ENCODE measurements around the gene RHOJ.
A peak's percentile ranks its signal among the peaks of the same experiment; 100 is the strongest.

Gene RHOJ

DNA sequence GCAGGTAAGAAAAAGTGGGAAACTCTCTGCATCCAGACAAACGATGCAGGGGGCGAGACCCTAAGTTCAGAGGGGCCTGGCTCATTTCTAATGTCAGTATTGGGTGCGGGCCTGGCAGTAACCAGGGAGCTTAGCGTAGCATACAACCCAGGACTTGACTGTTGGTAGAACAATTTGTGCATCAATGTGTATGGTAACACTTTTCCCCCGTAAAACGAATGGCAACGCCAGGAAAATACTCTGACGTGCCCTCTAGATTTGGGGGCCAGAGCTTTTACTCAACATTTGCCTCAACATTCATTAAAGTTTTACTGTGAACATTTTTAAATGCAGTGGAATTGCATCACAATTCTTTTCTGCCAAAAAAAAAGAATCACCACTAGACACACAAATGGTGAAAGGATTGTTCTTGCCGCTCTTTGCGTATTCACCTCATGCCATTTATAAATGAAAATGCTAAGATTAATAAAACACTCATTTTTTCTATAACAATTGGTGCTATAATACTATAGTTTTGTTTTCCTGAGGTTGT, 867 bp downstream of the RHOJ start:
- DNase-seq: peak in 2 of 58 donors; percentile 24 to 39

- no peak for DNase-seq
Measured at GRCh38 chr14:63205866-63206265, 1.6 kb downstream of the RHOJ start.

- no peak for DNase-seq
Measured at GRCh38 chr14:63209160-63209559, 4.9 kb downstream of the RHOJ start.

GRCh38 chr14:63210812-63211211, 6.6 kb downstream of the RHOJ start:
- DNase-seq: no peak

GRCh38 chr14:63212209-63212608, 8.0 kb downstream of the RHOJ start:
- no peak for DNase-seq

- peak in 1 of 58 donors; percentile 1 for DNase-seq
Measured at GRCh38 chr14:63212776-63213500, 8.7 kb downstream of the RHOJ start.

- DNase-seq: peak in 1 of 58 donors; percentile 30
Measured at GRCh38 chr14:63214417-63215196, 10.4 kb downstream of the RHOJ start.

GRCh38 chr14:63220526-63220925, 16.3 kb downstream of the RHOJ start:
- no peak for DNase-seq

- no peak for DNase-seq
Measured at GRCh38 chr14:63223596-63223995, 19.4 kb downstream of the RHOJ start.

- DNase-seq: no peak
Measured at GRCh38 chr14:63224196-63224595, 20.0 kb downstream of the RHOJ start.

DNA sequence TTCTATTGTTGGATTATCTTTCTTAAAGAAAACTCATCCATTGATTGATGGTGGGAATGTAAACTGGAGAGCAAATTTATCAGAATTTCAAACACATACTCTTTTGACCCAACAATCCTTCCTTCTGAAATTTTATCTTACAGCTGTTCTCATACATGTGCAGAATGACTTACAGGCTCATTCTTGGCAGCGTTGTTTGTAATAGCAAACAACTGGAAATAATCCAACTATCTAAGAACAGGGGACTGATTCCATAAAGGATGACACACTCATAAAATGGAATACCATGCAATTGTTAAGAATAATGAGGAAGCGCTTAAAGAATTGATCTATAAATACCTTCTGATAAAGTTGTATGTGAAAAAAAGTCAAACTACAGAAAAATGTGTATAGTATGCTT, 24.0 kb downstream of the RHOJ start:
- no peak for DNase-seq

DNA sequence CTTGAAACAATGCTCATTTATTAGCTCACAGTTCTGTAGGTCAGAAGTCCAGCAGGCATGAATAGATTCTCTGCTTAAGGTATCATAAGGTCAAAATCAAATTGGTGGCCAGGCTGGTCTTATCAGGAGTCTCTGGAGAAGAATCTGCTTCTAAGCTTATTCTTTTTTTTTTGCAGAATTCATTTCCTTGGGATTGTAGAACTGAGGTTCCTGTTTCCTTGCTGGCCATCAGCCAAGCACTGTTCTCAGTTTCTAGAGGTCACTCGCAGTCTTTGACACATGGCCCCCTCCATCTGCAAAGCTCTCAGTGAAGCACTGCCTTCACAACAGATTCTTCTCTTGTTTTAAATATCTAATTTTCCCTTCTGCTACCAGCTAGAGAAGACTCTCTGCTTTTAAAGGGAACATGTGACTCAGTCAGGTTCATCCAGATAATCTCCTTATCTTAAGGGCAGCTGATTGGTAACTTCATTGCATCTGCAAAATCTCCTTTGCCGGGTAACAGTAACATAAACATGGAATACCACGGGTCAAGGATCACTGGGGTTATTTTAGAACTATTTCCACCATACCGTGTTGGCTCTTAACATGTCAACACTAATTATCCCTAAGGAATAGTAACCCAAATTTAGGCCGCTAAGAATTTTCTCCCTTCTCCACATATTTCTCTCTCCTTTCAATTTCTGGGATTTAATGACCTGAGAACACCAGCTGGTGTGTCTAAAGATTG, 25.3 kb downstream of the RHOJ start:
- DNase-seq: no peak

- DNase-seq: no peak
Measured at GRCh38 chr14:63231766-63232165, 27.5 kb downstream of the RHOJ start.

DNA sequence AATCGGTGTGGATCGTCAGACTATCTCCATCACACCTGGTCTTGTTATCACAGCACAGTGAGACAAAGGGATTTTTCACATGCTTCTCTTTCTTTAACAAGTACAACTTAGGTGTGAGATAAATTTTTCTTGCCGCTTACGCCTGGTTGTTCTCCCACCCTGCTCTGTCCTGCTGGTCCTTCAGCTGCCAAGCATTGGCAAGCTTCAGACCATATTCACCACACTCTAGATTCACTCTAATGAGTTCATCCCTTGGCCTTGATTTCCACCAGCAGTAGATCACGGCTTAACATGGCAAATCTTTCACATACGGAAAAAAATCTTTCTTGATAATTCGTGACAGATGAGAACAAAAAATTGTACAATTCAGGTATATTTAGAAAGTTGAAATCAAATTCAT, 33.5 kb downstream of the RHOJ start:
- no peak for DNase-seq

DNA sequence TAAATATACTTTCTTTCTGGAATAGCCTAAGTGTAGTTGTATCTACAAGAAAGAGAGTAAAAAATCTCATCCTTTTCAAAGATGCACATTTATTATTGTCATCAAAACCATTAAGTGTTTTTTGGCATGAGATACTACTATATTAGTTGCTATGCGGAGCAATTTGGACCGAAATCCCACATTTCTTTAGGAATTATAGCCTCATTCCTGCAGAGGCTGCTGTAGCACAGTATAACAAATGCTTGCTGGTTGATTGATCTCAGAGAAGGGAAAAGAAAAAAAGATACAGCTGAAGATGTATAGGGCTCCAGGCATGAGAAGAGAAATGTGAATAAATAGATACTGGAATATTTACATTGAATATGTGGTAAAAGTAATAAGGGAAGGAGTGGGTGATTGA, 36.0 kb downstream of the RHOJ start:
- no peak for DNase-seq

- peak in 1 of 58 donors; percentile 5 for DNase-seq
Measured at GRCh38 chr14:63241096-63241495, 36.9 kb downstream of the RHOJ start.

GRCh38 chr14:63243646-63244045, 39.4 kb downstream of the RHOJ start:
- no peak for DNase-seq

DNA sequence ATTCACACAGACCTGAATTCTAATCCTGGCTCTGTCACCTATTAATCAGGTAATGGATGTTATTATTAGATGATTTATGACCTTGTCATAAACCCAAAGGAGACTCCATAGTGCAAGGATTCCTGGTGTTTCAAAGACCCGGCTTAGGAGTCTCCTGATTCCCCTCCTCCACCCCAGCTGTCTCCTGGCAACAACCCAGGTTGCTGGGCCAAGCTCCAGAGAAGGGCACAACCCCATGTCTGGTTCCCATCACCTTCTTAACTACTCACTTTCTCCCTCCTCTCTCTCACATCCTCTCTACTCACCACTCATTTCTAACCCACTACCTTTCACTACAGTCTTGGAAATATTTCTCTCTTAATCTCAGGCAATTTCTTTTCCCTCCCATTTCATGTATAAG, 41.6 kb downstream of the RHOJ start:
- DNase-seq: no peak

DNA sequence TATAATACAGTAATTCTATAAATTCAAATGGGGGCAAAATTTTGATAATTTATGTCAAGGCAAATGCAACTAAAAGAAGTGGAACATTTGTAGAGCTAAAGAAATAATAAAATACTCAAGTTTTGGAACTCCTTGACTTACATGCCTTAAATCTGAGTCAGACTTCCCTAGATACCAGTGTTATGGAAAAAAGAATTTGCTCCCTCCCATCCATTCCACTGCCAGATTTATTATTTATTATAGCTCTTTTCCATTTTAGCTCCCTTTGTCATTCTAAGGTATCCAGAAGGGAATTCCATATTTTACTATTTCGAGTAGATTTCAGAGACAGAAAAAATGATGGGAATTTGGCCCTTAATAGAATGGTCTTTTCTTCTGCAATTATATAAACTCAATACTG, 44.0 kb downstream of the RHOJ start:
- DNase-seq: no peak

DNA sequence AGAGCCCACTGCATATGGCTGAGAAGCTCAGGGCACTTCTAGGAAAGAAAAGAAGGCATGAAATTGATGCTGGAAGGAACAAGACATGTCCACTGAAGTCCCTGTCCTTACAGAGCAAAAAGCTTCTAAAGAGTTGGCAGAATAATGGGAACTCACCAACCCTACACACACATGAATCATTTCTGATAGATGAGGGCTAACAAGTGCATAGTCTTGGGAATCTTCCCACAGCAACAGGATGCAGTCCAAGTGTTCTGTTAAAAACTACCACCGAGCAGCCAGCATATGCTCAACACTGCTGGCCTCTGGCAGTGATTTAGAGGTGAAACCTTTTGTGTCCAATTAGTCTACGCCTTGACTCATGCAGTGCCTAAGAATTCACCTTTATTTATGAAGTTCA, 44.8 kb downstream of the RHOJ start:
- peak in 4 of 58 donors; percentile 7 to 43 (median 16) for DNase-seq

DNA sequence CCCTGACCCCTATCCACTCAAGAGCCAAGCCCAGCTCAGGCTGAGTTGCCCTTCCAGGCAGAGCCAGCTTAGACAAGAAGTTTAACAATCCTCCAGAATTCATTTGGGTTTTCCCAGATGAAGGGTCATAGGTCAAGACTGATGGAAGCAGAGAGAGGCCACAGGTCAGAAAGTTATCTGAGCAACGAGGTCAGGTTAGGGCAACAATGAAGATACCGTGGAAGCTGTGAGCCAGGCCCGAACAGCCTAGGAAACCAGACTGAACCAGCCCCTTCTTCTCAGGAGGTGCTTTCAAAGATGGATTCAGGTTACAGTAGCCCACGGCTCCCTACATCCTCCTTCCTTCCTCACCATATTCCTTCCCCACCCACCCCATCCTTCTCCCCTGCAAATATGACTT, 53.1 kb downstream of the RHOJ start:
- DNase-seq: no peak

- DNase-seq: no peak
Measured at GRCh38 chr14:63262446-63262845, 58.2 kb downstream of the RHOJ start.
